SIG-M5 treated with dmso at 0.1 percent for 504 hours (cell line): ENCODE measurements around the gene BTBD3.

Experiments
- DNase-seq: peaks from one replicate; lab custom pipeline; 2025; ENCODE audit not compliant: unreplicated experiment; lab: John Stamatoyannopoulos, UW

BTBD3 gene

DNA sequence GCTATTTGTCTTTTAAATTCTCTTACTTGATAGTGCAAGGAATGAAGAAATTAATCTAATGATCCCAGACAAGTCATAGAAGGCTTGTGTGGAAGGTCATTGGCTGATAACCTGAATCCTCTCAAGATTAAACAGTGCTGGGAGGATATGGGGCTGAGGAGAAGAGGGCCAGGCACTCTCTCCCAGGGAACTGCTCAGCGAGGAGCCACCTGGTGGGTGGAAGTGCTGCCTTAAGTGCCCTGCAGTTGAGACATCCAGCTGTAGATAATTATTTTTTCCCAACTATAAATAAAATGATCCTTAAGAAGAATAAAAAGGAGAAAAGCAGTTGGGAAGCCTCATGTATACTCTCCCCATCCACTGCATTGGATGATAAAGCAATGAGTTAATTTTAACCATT is 47.9 kb downstream of the BTBD3 start:
- DNase-seq, result no peak

DNA sequence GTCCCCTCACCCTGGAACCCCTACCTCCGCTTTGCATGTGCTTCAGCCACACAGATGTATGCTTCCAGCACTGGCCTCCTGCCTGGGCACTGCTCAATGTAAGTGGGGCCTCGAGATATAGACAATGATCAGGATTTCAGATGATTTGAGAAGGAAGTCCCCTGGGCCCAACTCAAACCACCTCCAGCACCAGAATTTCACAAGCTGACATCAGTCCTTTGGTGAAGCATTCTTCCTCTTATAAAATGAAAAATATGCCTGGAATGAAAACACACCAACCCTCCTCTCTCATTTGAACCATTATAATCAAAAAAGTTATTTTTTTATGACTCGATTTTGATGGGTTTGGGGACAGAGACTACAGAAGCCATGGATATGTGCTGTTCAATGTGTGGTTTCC is 48.5 kb downstream of the BTBD3 start:
- no peak for DNase-seq

DNA sequence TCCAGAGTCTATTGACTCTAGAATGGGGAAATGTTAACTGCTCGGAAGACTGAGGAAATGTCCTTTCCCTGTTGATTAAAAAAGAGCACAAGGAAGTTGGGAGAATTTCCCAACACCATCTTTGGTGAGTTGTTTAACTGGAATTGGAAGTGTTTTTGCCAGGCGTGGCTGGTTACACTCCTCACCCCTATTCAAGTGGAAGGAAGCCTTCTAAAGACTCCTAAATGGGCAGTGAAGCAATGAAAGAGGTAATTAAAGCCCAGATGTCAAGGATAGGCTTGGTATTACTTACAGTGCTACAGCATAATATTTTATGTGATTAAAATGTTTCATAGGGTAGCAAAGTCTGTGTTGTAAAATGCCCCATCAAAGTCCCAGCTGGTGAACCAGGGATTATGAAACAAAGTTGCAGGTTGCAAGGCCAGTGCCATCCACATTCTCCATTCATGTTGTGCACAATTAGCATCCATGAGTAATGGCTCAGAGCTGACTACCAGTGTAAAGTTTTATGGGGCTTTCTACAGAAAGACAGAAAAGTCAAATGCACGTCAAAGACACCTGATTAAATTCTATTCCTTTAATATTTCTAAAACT is 52.6 kb downstream of the BTBD3 start:
- DNase-seq, result no peak

DNA sequence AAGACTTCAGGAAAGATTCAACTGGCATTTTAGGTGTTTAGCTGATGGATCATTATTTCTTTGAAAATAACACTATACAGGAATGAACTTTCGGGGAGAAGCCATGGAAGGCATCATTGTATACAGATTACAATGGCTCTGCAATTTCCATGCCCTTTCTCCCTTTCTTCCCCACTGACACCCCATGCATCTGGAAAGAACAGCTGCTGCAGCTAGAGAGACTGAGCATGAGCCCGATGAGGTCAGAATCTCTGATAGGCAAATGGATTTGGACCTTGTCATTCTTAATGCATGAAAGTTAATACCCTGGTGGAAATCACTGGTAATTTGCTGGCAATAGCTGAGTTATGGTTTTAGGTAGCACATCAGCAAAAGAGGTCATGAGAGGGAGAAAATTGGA is 54.8 kb downstream of the BTBD3 start:
- no peak for DNase-seq
